Measurements from ENCODE around the gene CCND2. TPM values are rescaled to one million over a fixed set of nuclear protein-coding genes. Genes with fewer than 3 reads are reported as not detected.
A peak's percentile ranks its signal among the peaks of the same experiment; 100 is the strongest.

The CCND2 gene
- total and polyA plus RNA-seq, 2 of the 8 experiments (the other 6 are each of a cell fraction or from before 2014, with no cell fraction given): 41.7 to 223 TPM

DNA sequence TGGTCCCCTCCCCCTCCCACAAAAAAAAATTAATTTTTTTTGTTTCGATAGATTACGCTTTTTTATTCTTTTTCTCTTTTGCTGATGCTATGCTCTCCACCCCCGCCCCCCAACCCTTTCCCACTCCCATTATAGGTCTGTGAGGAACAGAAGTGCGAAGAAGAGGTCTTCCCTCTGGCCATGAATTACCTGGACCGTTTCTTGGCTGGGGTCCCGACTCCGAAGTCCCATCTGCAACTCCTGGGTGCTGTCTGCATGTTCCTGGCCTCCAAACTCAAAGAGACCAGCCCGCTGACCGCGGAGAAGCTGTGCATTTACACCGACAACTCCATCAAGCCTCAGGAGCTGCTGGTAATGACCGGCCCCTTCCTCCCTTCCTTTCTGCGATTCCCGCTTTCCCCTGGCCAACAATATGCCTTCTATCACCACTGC lies 2.3 kb downstream of the CCND2 start:
- H3K27me3 ChIP-seq (replicated peaks in 1 of 4; ENCODE audit: control insufficient read depth in 3 of 4, extremely low read depth in 1 of 4, insufficient read depth in 3 of 4, low read length in 3 of 4): peaks cover 0 to 13% (median 9%) of the 10 kb centered on the region in 4 experiments; a peak in 5 of 7 replicates
- peak overlapping the region; percentile 48; the same call in 1 of the 2 replicates for H2BK20ac ChIP-seq (ENCODE audit: low read length)
- no peaks in the 10 kb centered on the region for H3K9me3 ChIP-seq (ENCODE audit: insufficient read depth in 2 of 2, low read depth in 1 of 2, low read length in 1 of 2)
- CTCF ChIA-PET (ENCODE audit: partially characterized antibody): interaction anchor here (0.6 to 6.7 kb wide), 42 partner anchors 10 to 731 kb away, joined by 3 to 52 read pairs (median 6); no protein-coding TSS in a partner anchor
- peak overlapping the region; percentile 93 to 99 for H3K4me2 ChIP-seq (ENCODE audit: insufficient read depth in 1 of 2, low read depth in 2 of 2, low read length in 2 of 2)
- no peak overlapping the region for H3K56ac ChIP-seq (replicated peaks; ENCODE audit: insufficient read length, low read depth, low read length)
- H3K9ac ChIP-seq (replicated peaks in 1 of 4; ENCODE audit: extremely low read depth in 1 of 4, low read depth in 3 of 4, low read length in 3 of 4): peak overlapping the region in 2 of 4 experiments; percentile 22 to 42; a peak in 4 of 7 replicates
- no peak overlapping the region for H2BK120ac ChIP-seq (replicated peaks; ENCODE audit: low read depth, low read length)
- H3K36me3 ChIP-seq (ENCODE audit: control insufficient read depth in 2 of 4, insufficient read depth in 4 of 4, low read length in 3 of 4): peaks cover 26 to 49% (median 40%) of the 10 kb centered on the region in 4 experiments
- H3K4me3 ChIP-seq (ENCODE audit: extremely low read depth in 1 of 4, insufficient read depth in 2 of 4, low read depth in 3 of 4, low read length in 4 of 4): peak overlapping the region; percentile 90 to 97 (median 96)
- no peak overlapping the region for H3K23ac ChIP-seq (ENCODE audit: insufficient read length)
- DNase-seq (ENCODE audit: low read depth in 1 of 2, low spot score in 2 of 2) (peak in 1 of 2 experiments; percentile 50), FAIRE-seq (no peak)
- no peak overlapping the region for H4K5ac ChIP-seq (ENCODE audit: insufficient read length, low read depth, low read length)
- 16% methylated on average over 14 of the region's 14 CpGs; no CpG with 5 or more reads in 1 of the 2 experiments for WGBS, 2 experiments (ENCODE audit: extremely low coverage in 1 of 2, insufficient coverage in 1 of 2, insufficient read length in 1 of 2, insufficient replicate concordance in 2 of 2, low coverage in 1 of 2, low lambda C conversion rate in 2 of 2, missing lambda C conversion rate in 1 of 2)
- H4K20me1 ChIP-seq (replicated peaks in 1 of 2; ENCODE audit: control insufficient read depth in 1 of 2, insufficient read depth in 2 of 2, low read length in 2 of 2): peaks cover 14 to 27% of the 10 kb centered on the region in 2 experiments
- no peak overlapping the region for H3K14ac ChIP-seq (ENCODE audit: insufficient read length)
- peaks cover 23% of the 10 kb centered on the region; the same call in 1 of the 2 replicates for H3K23me2 ChIP-seq (ENCODE audit: low read depth, low read length)
- peaks cover 7 to 70% of the 10 kb centered on the region in 2 experiments; a peak in 3 of 4 replicates for H3K79me2 ChIP-seq (ENCODE audit: control insufficient read depth in 1 of 2, insufficient read depth in 2 of 2, low read length in 2 of 2)
- H3K79me1 ChIP-seq (ENCODE audit: low read depth, low read length): peaks cover 9% of the 10 kb centered on the region; the same call in 1 of the 2 replicates
- H3K27ac ChIP-seq (ENCODE audit: low read depth, low read length): no peak overlapping the region
- H2BK12ac ChIP-seq (ENCODE audit: low read depth, low read length): peak overlapping the region; percentile 60; the same call in 1 of the 2 replicates
- H3K18ac ChIP-seq (ENCODE audit: extremely low read depth, low read length): peak overlapping the region; percentile 36; the same call in 1 of the 2 replicates
- no peak overlapping the region for H2AFZ ChIP-seq (ENCODE audit: low read length)
- no peak overlapping the region for H2BK15ac ChIP-seq (ENCODE audit: low read length)
- H3K4me1 ChIP-seq (replicated peaks in 1 of 4; ENCODE audit: control insufficient read depth in 3 of 4, insufficient read depth in 4 of 4, low read length in 3 of 4): peaks cover 9 to 30% (median 13%) of the 10 kb centered on the region in 4 experiments
- no peak overlapping the region for H2AK5ac ChIP-seq (ENCODE audit: low read depth, low read length)
- H3K4ac ChIP-seq (replicated peaks; ENCODE audit: insufficient read length, low read depth, low read length): peak overlapping the region; percentile 63
- H2BK5ac ChIP-seq (ENCODE audit: low read depth, low read length): no peak overlapping the region; the same call in 1 of the 2 replicates
- POLR2A ChIA-PET (ENCODE audit: partially characterized antibody): interaction anchor here (0.6 to 29.3 kb wide), 31 partner anchors 8 to 443 kb away, joined by 3 to 531 read pairs (median 5); no protein-coding TSS in a partner anchor
- no peak overlapping the region for H4K91ac ChIP-seq (replicated peaks; ENCODE audit: insufficient read length, low read length)
- H4K8ac ChIP-seq (ENCODE audit: extremely low read depth, insufficient read depth, low read length): no peak overlapping the region
- no peak for TF ChIP-seq SIN3A (conservative IDR thresholded peaks at IDR 0.05 in 1 of 2, IDR thresholded peaks at IDR 0.05 in 1 of 2; ENCODE audit: low read depth in 1 of 2, low read length in 2 of 2)
- no peak for TF ChIP-seq ATF2 (IDR thresholded peaks at IDR 0.05; ENCODE audit: low read length)
- TF ChIP-seq GTF2F1 (IDR thresholded peaks at IDR 0.05; ENCODE audit: borderline replicate concordance, low read depth, low read length): no peak
- no peak for TF ChIP-seq POU5F1 (IDR thresholded peaks at IDR 0.05; ENCODE audit: low read depth, low read length)
- TF ChIP-seq SP1 (IDR thresholded peaks at IDR 0.05; ENCODE audit: low read depth, low read length): no peak
- TF ChIP-seq SP2 (IDR thresholded peaks at IDR 0.05; ENCODE audit: low read length): no peak
- no peak for TF ChIP-seq TBP (IDR thresholded peaks at IDR 0.05; ENCODE audit: low read depth, low read length)
- TF ChIP-seq, protein P1, sequence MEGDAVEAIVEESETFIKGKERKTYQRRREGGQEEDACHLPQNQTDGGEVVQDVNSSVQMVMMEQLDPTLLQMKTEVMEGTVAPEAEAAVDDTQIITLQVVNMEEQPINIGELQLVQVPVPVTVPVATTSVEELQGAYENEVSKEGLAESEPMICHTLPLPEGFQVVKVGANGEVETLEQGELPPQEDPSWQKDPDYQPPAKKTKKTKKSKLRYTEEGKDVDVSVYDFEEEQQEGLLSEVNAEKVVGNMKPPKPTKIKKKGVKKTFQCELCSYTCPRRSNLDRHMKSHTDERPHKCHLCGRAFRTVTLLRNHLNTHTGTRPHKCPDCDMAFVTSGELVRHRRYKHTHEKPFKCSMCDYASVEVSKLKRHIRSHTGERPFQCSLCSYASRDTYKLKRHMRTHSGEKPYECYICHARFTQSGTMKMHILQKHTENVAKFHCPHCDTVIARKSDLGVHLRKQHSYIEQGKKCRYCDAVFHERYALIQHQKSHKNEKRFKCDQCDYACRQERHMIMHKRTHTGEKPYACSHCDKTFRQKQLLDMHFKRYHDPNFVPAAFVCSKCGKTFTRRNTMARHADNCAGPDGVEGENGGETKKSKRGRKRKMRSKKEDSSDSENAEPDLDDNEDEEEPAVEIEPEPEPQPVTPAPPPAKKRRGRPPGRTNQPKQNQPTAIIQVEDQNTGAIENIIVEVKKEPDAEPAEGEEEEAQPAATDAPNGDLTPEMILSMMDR (IDR thresholded peaks at IDR 0.05; ENCODE audit: control extremely low read depth in 1 of 3, insufficient read depth in 1 of 3, low read depth in 1 of 3, low read length in 3 of 3): no peak
